ENCODE data around the gene MAPK11. TPM values are rescaled to one million over a fixed set of nuclear protein-coding genes. Genes with fewer than 3 reads are reported as not detected.

MAPK11 gene
- total RNA-seq, 1 donor from 2014 or later = not detected

GRCh38 chr22:50251477-50252081 lies 18.6 kb downstream of the MAPK11 start:
- Histone ChIP-seq H3K4me1 (peaks cover 6% of the 10 kb centered on the region), H3K4me3 (peak overlapping the region; percentile 63), H4K20me1 (ENCODE audit: low read depth) (peaks cover 30% of the 10 kb centered on the region), H3K9me3 (ENCODE audit: low read depth) (no peaks in the 10 kb centered on the region), H3F3A (ENCODE audit: low read depth) (peaks cover 28% of the 10 kb centered on the region), H3K27me3 (no peaks in the 10 kb centered on the region), H3K79me2 (ENCODE audit: low read depth) (no peaks in the 10 kb centered on the region), H3K36me3 (no peaks in the 10 kb centered on the region), H2AFZ (replicated peaks) (peak overlapping the region; percentile 70), H3K27ac (no peak overlapping the region), H3K4me2 (peak overlapping the region; percentile 83), H3K9ac (no peak overlapping the region)
- peaks cover 10% of the 10 kb centered on the region for H3K4me1 Mint-ChIP-seq
- DNase-seq (ENCODE audit: low spot score) = no peak
- H3K4me3 Mint-ChIP-seq = peak overlapping the region; percentile 68
- H3K27me3 Mint-ChIP-seq (ENCODE audit: insufficient read depth, low read depth) = peaks cover 6% of the 10 kb centered on the region
- no peak overlapping the region for H3K27ac Mint-ChIP-seq
- H3K36me3 Mint-ChIP-seq = no peaks in the 10 kb centered on the region
- TF ChIP-seq EZH2 (IDR thresholded peaks at IDR 0.05) = peak; percentile 31
- no peak for TF ChIP-seq EZH2phosphoT487 (IDR thresholded peaks at IDR 0.05)
- TF ChIP-seq CTCF (IDR thresholded peaks at IDR 0.05) = peak; percentile 21
- H3K9me3 Mint-ChIP-seq = no peaks in the 10 kb centered on the region

DNA sequence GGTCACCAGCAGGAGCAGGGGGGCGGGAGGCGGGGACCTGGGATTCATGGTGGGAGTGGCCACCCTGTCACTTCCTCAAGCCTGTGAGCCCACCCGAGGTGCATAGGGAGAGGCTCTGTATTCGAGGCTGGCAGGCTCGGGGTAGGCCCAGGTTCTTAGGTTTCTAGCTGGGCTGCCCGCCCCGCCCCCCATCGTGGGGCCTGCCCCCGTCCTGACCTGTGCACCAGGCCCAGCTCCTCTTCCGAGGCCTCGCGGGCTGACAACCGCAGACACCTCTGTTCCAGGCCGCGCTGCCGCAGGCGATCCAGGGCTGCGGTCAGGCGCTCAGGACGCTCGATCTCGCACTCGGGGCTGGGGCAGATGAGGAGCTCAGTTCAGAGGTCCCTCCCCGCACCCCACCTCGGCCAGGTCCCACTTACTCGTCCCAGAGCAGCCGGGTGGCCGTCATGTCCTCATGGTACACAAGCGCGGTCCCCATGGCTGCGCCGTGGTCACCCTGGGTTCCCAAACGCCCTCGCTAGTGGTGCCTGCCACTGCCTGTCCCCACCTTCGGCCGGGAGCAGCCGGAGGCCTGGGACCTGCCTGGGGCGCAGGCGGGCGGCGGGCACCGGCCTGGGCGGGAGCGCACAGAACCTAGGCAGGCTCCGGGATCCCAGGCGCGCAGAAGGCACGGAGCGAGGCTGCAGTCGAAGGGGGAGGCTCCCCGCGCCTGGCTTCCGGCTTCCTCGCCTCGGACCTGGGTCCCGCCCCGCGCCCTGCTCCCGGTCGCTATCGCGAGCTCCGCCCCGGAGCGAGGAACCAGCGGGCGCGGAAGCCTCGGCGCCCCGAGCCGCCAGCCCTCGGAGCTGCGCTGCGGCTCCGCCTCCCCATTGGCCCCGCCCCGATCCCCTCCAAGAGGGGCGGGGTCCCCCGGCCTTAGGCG lies 19.4 kb downstream of the MAPK11 start, which contains the start of gene HDAC10:
Gene HDAC10, minus strand, starts transcription at position 711 of the 922 bp plus-strand sequence. Its CDS starts 233 bp downstream, at position 478.
- peak within 1 kb of the TSS; percentile 83 for H3K4me3 Mint-ChIP-seq
- Histone ChIP-seq H3K4me3 (peak within 1 kb of the TSS; percentile 63), H2AFZ (replicated peaks) (peak within 1 kb of the TSS; percentile 81), H3K79me2 (ENCODE audit: low read depth) (peaks cover 5% of the 10 kb centered on the region), H3K4me1 (peaks cover 6% of the 10 kb centered on the region), H3K9me3 (ENCODE audit: low read depth) (no peaks in the 10 kb centered on the region), H3K27me3 (no peaks in the 10 kb centered on the region), H3K4me2 (peak within 1 kb of the TSS; percentile 83), H3K9ac (peak within 1 kb of the TSS; percentile 42), H3K27ac (no peak within 1 kb of the TSS), H3K36me3 (no peaks in the 10 kb centered on the region), H3F3A (ENCODE audit: low read depth) (peaks cover 30% of the 10 kb centered on the region), H4K20me1 (ENCODE audit: low read depth) (peaks cover 30% of the 10 kb centered on the region)
- H3K27ac Mint-ChIP-seq = no peak within 1 kb of the TSS
- H3K27me3 Mint-ChIP-seq (ENCODE audit: insufficient read depth, low read depth) = peaks cover 6% of the 10 kb centered on the region
- no peaks in the 10 kb centered on the region for H3K36me3 Mint-ChIP-seq
- DNase-seq (ENCODE audit: low spot score) = peak; percentile 95
- H3K4me1 Mint-ChIP-seq = peaks cover 10% of the 10 kb centered on the region
- TF ChIP-seq CTCF (IDR thresholded peaks at IDR 0.05) = no peak
- TF ChIP-seq EZH2 (IDR thresholded peaks at IDR 0.05) = peak; percentile 28
- H3K9me3 Mint-ChIP-seq = no peaks in the 10 kb centered on the region

DNA sequence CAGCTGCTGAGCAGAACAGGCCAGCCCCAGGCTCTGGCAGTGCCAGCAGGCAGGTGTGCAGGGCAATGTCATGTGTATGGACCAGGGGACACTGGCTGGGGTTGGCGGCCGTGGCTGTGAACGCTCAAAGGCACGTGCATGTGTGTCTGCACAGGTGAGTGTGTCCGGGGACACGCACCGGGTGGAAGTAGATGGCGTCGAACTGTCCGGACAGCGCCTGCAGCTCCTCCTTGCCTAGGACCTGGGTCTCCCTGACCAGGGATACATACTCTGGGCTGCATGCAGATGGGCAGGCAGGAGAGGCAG lies 20.0 kb downstream of the MAPK11 start:
- Histone ChIP-seq H3K9me3 (ENCODE audit: low read depth) (no peaks in the 10 kb centered on the region), H3F3A (ENCODE audit: low read depth) (peaks cover 34% of the 10 kb centered on the region), H3K27ac (no peak overlapping the region), H4K20me1 (ENCODE audit: low read depth) (peaks cover 34% of the 10 kb centered on the region), H2AFZ (replicated peaks) (no peak overlapping the region), H3K36me3 (no peaks in the 10 kb centered on the region), H3K4me3 (peak overlapping the region; percentile 63), H3K4me1 (peaks cover 6% of the 10 kb centered on the region), H3K4me2 (peak overlapping the region; percentile 83), H3K9ac (no peak overlapping the region), H3K27me3 (no peaks in the 10 kb centered on the region), H3K79me2 (ENCODE audit: low read depth) (peaks cover 9% of the 10 kb centered on the region)
- Mint-ChIP-seq H3K27me3 (ENCODE audit: insufficient read depth, low read depth) (peaks cover 6% of the 10 kb centered on the region), H3K27ac (no peak overlapping the region), H3K4me1 (peaks cover 10% of the 10 kb centered on the region), H3K9me3 (no peaks in the 10 kb centered on the region), H3K4me3 (peak overlapping the region; percentile 83), H3K36me3 (no peaks in the 10 kb centered on the region)
- TF ChIP-seq EZH2 (IDR thresholded peaks at IDR 0.05) (no peak), EZH2phosphoT487 (IDR thresholded peaks at IDR 0.05) (no peak), CTCF (IDR thresholded peaks at IDR 0.05) (no peak)
- DNase-seq (ENCODE audit: low spot score) = no peak
